ENCODE results near the gene NDN.

NDN gene

DNA sequence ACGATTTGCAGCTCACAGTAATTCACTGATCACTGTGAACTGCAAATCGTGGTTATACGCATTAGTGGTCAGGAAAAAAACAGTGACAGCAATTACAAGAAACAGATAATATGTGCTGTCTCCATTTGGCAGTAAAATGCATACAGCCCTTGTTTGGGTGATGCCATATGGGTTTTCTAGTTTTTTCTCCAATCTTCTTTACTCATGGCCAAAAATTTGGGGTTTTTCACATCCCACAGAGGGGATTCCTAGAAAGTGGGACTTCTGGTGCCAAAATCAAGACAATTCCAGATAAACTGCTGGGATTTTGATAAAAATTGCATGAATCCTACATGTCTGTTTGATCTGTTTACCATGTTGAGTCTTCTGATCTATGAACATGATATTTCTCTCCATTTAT is 15.6 kb downstream of the NDN start:
- H3K27me3 ChIP-seq (ENCODE audit: control insufficient read depth, insufficient read depth, low read length): no peaks in the 10 kb centered on the region
- no peak overlapping the region for H3K27ac ChIP-seq
- no peaks in the 10 kb centered on the region for H3K36me3 ChIP-seq (ENCODE audit: control insufficient read depth, insufficient read depth, low read length)

DNA sequence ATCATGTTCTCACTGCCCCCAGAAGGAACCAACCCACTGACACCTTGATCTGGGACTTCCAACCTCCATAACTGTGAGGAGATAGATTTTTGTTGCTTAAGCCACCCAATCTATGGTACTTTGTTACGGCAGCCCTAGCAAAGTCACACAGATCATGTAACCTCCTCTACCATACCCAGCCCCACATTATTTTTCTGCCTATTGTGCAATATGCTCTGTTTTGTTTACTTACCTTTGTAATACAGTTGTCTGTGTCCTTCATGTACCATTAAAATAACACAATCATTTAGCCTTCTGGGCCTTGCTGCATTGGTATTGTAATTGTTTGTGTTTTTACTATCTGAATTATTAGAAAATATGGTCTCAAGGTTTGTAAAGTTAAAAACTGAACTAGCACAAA is 16.1 kb downstream of the NDN start:
- no peak overlapping the region for H3K9ac ChIP-seq
- H3K4me2 ChIP-seq (ENCODE audit: low read length): no peak overlapping the region
- no peak overlapping the region for H2AFZ ChIP-seq
- TF ChIP-seq, protein P1, sequence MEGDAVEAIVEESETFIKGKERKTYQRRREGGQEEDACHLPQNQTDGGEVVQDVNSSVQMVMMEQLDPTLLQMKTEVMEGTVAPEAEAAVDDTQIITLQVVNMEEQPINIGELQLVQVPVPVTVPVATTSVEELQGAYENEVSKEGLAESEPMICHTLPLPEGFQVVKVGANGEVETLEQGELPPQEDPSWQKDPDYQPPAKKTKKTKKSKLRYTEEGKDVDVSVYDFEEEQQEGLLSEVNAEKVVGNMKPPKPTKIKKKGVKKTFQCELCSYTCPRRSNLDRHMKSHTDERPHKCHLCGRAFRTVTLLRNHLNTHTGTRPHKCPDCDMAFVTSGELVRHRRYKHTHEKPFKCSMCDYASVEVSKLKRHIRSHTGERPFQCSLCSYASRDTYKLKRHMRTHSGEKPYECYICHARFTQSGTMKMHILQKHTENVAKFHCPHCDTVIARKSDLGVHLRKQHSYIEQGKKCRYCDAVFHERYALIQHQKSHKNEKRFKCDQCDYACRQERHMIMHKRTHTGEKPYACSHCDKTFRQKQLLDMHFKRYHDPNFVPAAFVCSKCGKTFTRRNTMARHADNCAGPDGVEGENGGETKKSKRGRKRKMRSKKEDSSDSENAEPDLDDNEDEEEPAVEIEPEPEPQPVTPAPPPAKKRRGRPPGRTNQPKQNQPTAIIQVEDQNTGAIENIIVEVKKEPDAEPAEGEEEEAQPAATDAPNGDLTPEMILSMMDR (IDR thresholded peaks at IDR 0.05): no peak
- H3K79me2 ChIP-seq: no peaks in the 10 kb centered on the region
- H3K4me3 ChIP-seq (ENCODE audit: low read depth, low read length): no peak overlapping the region
- no peaks in the 10 kb centered on the region for H3K27me3 ChIP-seq (ENCODE audit: control insufficient read depth, insufficient read depth, low read length)
- H3K9me3 ChIP-seq (ENCODE audit: control insufficient read depth, low read length): no peaks in the 10 kb centered on the region
- no peak overlapping the region for H3K27ac ChIP-seq
- no peaks in the 10 kb centered on the region for H3K36me3 ChIP-seq (ENCODE audit: control insufficient read depth, insufficient read depth, low read length)
- no peaks in the 10 kb centered on the region for H3K4me1 ChIP-seq

More for the DNA sequence above, 15.6 kb downstream of the NDN start:
- H3K9me3 ChIP-seq (ENCODE audit: control insufficient read depth, low read length): no peaks in the 10 kb centered on the region
- no peak overlapping the region for H3K4me2 ChIP-seq (ENCODE audit: low read length)
- no peaks in the 10 kb centered on the region for H3K79me2 ChIP-seq
- H2AFZ ChIP-seq: no peak overlapping the region
- TF ChIP-seq, protein P1 (IDR thresholded peaks at IDR 0.05): no peak
- no peak overlapping the region for H3K9ac ChIP-seq
- H3K4me1 ChIP-seq: no peaks in the 10 kb centered on the region
- no peak overlapping the region for H3K4me3 ChIP-seq (ENCODE audit: low read depth, low read length)

- H3K9ac ChIP-seq: no peak overlapping the region
- H2AFZ ChIP-seq: no peak overlapping the region
- H3K4me3 ChIP-seq (ENCODE audit: low read depth, low read length): no peak overlapping the region
- H3K4me1 ChIP-seq: no peaks in the 10 kb centered on the region
- H3K27me3 ChIP-seq (ENCODE audit: control insufficient read depth, insufficient read depth, low read length): no peaks in the 10 kb centered on the region
- no peaks in the 10 kb centered on the region for H3K36me3 ChIP-seq (ENCODE audit: control insufficient read depth, insufficient read depth, low read length)
- no peak overlapping the region for H3K4me2 ChIP-seq (ENCODE audit: low read length)
- H3K79me2 ChIP-seq: no peaks in the 10 kb centered on the region
- no peak overlapping the region for H3K27ac ChIP-seq
- TF ChIP-seq, protein P1 (IDR thresholded peaks at IDR 0.05): no peak
- H3K9me3 ChIP-seq (ENCODE audit: control insufficient read depth, low read length): no peaks in the 10 kb centered on the region
Measured at GRCh38 chr15:23663232-23663631, 23.9 kb downstream of the NDN start.

DNA sequence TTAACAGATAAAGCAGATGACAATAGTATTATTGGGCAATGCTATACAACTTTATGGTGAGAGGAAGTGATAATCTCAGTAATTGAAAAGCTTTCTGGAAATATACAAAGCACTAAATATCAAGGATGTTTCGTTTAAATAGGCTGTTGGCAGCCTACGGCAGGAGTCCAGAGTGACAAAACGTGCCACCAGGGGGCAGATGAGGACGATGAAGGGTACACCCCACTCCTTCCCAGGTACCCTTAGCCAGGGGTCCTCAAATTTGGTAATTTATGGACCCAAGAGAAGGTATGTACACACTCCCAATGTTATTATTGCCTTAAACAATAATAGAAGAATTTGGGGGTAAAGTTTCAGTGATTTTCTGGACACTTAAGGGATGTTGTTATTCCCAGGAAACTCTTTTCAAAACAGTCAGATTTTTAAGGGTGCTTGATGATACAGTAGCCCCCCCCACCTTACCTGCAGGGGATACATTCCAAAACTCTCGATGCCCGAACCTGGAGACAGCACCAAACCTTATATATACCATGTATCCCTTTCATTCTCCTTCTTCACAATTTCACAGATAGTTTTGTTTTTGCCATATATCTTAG is 38.1 kb downstream of the NDN start:
- Histone ChIP-seq H3K36me3 (ENCODE audit: control insufficient read depth, insufficient read depth, low read length) (no peaks in the 10 kb centered on the region), H3K4me3 (ENCODE audit: low read depth, low read length) (no peak overlapping the region), H3K27ac (no peak overlapping the region), H3K27me3 (ENCODE audit: control insufficient read depth, insufficient read depth, low read length) (no peaks in the 10 kb centered on the region), H3K9me3 (ENCODE audit: control insufficient read depth, low read length) (no peaks in the 10 kb centered on the region), H3K79me2 (no peaks in the 10 kb centered on the region), H3K9ac (no peak overlapping the region), H3K4me1 (no peaks in the 10 kb centered on the region), H2AFZ (no peak overlapping the region), H3K4me2 (ENCODE audit: low read length) (no peak overlapping the region)
- TF ChIP-seq, protein P1 (IDR thresholded peaks at IDR 0.05): peak; percentile 41

Measured in parathyroid adenoma (tissue), 2 donors.